Tibial nerve (tissue), 4 donors: Measurements from ENCODE around the gene METRNL. TPM values are rescaled to one million over a fixed set of nuclear protein-coding genes. Genes with fewer than 3 reads are reported as not detected.

Experiments
- DNase-seq, 2 donors: peaks; one replicate each; pipeline ENCODE4 v3.0.0-alpha.2; 2019; ENCODE audit warnings: low spot score in 2 of 2
- H3K27ac ChIP-seq, 4 donors: fragments of 200-600 bp; sonication (generic) in 3 of 4; one replicate each; pipeline ENCODE4 v1.5.1; 2017 to 2019; ENCODE audit warnings: mild to moderate bottlenecking in 1 of 4
- H3K27me3 ChIP-seq, 2 donors: fragments of 200-600 bp; sonication (generic) in 1 of 2; one replicate each; pipeline versions ENCODE4 v1.5.1 to v1.6.0; 2017 to 2019
- H3K36me3 ChIP-seq, 3 donors: fragments of 200-600 bp; sonication (generic); one replicate each; pipeline ENCODE4 v1.5.1; 2018 to 2019
- H3K4me1 ChIP-seq, 4 donors: fragments of 200-600 bp; sonication (generic) in 3 of 4; one replicate each; pipeline ENCODE4 v1.5.1; 2017 to 2019
- H3K4me3 ChIP-seq, 4 donors: fragments of 200-600 bp; sonication (generic) in 3 of 4; one replicate each; pipeline ENCODE4 v1.5.1; 2017 to 2019; ENCODE audit warnings: mild to moderate bottlenecking in 1 of 4, moderate library complexity in 1 of 4
- H3K9me3 ChIP-seq, 4 donors: fragments of 200-600 bp; sonication (generic) in 3 of 4; one replicate each; pipeline ENCODE4 v1.5.1; 2017 to 2019
- CTCF ChIP-seq, 5 experiments: fragments of 200-600 bp in 3 of 5; fragments of 450-650 bp in 2 of 5; sonication (generic) in 3 of 5; IDR thresholded peaks; one replicate each; pipeline ENCODE4 v1.5.1; 2016 to 2019; ENCODE audit warnings: antibody characterized with exemption in 5 of 5, mild to moderate bottlenecking in 3 of 5, moderate library complexity in 2 of 5
- EP300 ChIP-seq, 2 donors: sonication (generic); formaldehyde crosslinking; IDR thresholded peaks; one replicate each; pipeline ENCODE4 v1.6.1; 2017; ENCODE audit warnings: antibody characterized with exemption in 2 of 2, mild to moderate bottlenecking in 1 of 2
- POLR2A ChIP-seq, 2 donors: fragments of 450-650 bp; IDR thresholded peaks; one replicate each; pipeline ENCODE4 v1.6.1; 2017; ENCODE audit warnings: antibody characterized with exemption in 2 of 2, mild to moderate bottlenecking in 2 of 2, moderate library complexity in 2 of 2
- WGBS, 2 donors: methylation state at CpG; one replicate each; pipeline ENCODE4 v1.1.5; 2018; 5-methylcytosine and 5-hydroxymethylcytosine counted together
- total RNA-seq, 4 donors: library from RNA; depleted of rRNA; stranded (reverse); fragments of >200 nt; gene quantifications; one replicate each; pipeline ENCODE4 v1.1.0, GENCODE V29; 2016

METRNL gene
- total RNA-seq, 4 donors from 2014 or later: 112 to 162 (median 147) TPM

GRCh38 chr17:83034525-83034924 is 44.9 kb upstream of the METRNL start:
- Histone ChIP-seq H3K36me3 (peaks cover 0 to 53% (median 0%) of the 10 kb centered on the region in 3 donors), H3K27me3 (no peaks in the 10 kb centered on the region), H3K27ac (no peak overlapping the region), H3K4me3 (no peak overlapping the region), H3K9me3 (no peaks in the 10 kb centered on the region), H3K4me1 (no peaks in the 10 kb centered on the region)
- WGBS, 2 donors: 95% methylated on average over 14 of the region's 14 CpGs
- TF ChIP-seq POLR2A (IDR thresholded peaks at IDR 0.05) (no peak), CTCF (IDR thresholded peaks at IDR 0.05) (no peak), EP300 (IDR thresholded peaks at IDR 0.05) (no peak)
- DNase-seq: no peak

GRCh38 chr17:83035722-83036121 is 43.7 kb upstream of the METRNL start:
- TF ChIP-seq EP300 (IDR thresholded peaks at IDR 0.05): no peak
- no peak for TF ChIP-seq POLR2A (IDR thresholded peaks at IDR 0.05)
- TF ChIP-seq CTCF (IDR thresholded peaks at IDR 0.05): no peak
- no peak overlapping the region for H3K4me3 ChIP-seq
- no peak overlapping the region for H3K27ac ChIP-seq
- H3K9me3 ChIP-seq: peaks cover 0 to 5% (median 0%) of the 10 kb centered on the region in 4 donors
- DNase-seq: no peak
- no peaks in the 10 kb centered on the region for H3K4me1 ChIP-seq
- peaks cover 0 to 60% (median 0%) of the 10 kb centered on the region in 3 donors for H3K36me3 ChIP-seq
- 68 to 85% methylated on average over 13 of the region's 13 CpGs for WGBS, 2 donors
- H3K27me3 ChIP-seq: no peaks in the 10 kb centered on the region

- no peak overlapping the region for H3K4me3 ChIP-seq
- no peak overlapping the region for H3K27ac ChIP-seq
- WGBS, 2 donors: 87 to 96% methylated on average over 7 of the region's 7 CpGs
- H3K36me3 ChIP-seq: peaks cover 0 to 64% (median 0%) of the 10 kb centered on the region in 3 donors
- TF ChIP-seq POLR2A (IDR thresholded peaks at IDR 0.05) (no peak), EP300 (IDR thresholded peaks at IDR 0.05) (no peak), CTCF (IDR thresholded peaks at IDR 0.05) (no peak)
- no peaks in the 10 kb centered on the region for H3K27me3 ChIP-seq
- peaks cover 0 to 10% (median 1%) of the 10 kb centered on the region in 4 donors for H3K9me3 ChIP-seq
- no peak for DNase-seq
- no peaks in the 10 kb centered on the region for H3K4me1 ChIP-seq
Measured at GRCh38 chr17:83036193-83036592, 43.2 kb upstream of the METRNL start.

GRCh38 chr17:83036666-83037065 is 42.7 kb upstream of the METRNL start:
- TF ChIP-seq CTCF (IDR thresholded peaks at IDR 0.05) (no peak), POLR2A (IDR thresholded peaks at IDR 0.05) (no peak), EP300 (IDR thresholded peaks at IDR 0.05) (no peak)
- no peaks in the 10 kb centered on the region for H3K4me1 ChIP-seq
- H3K27ac ChIP-seq: no peak overlapping the region
- H3K27me3 ChIP-seq: no peaks in the 10 kb centered on the region
- H3K4me3 ChIP-seq: no peak overlapping the region
- DNase-seq: no peak
- H3K36me3 ChIP-seq: peaks cover 0 to 65% (median 0%) of the 10 kb centered on the region in 3 donors
- 82 to 86% methylated on average over 7 of the region's 7 CpGs for WGBS, 2 donors
- H3K9me3 ChIP-seq: peaks cover 0 to 15% (median 4%) of the 10 kb centered on the region in 4 donors

- DNase-seq: no peak
- WGBS, 2 donors: 79 to 84% methylated on average over 27 to 30 of the region's 30 CpGs
Measured at GRCh38 chr17:83037084-83037873, 42.1 kb upstream of the METRNL start.

More at GRCh38 chr17:83037084-83037873, 42.1 kb upstream of the METRNL start:
- Histone ChIP-seq H3K27me3 (no peaks in the 10 kb centered on the region), H3K27ac (no peak overlapping the region), H3K4me1 (no peaks in the 10 kb centered on the region), H3K4me3 (no peak overlapping the region), H3K9me3 (peaks cover 0 to 21% (median 4%) of the 10 kb centered on the region in 4 donors), H3K36me3 (peaks cover 0 to 67% (median 0%) of the 10 kb centered on the region in 3 donors)
- TF ChIP-seq POLR2A (IDR thresholded peaks at IDR 0.05) (no peak), CTCF (IDR thresholded peaks at IDR 0.05) (no peak), EP300 (IDR thresholded peaks at IDR 0.05) (no peak)
